NK-92 (cell line): ENCODE results near the gene LIX1.
"Not testable (repeated sequence)": the region's sequence is repeated elsewhere in the genome, so short reads cannot be mapped to it uniquely, and the experiment has no call there.

Source experiments
- DNase-seq: peaks from one replicate; lab custom pipeline; 2025; ENCODE audit not compliant: unreplicated experiment; lab: John Stamatoyannopoulos, UW

LIX1 gene

GRCh38 chr5:97143704-97144103 lies 1.3 kb upstream of the LIX1 start:
- DNase-seq = no peak

GRCh38 chr5:97141539-97141938 lies 872 bp downstream of the LIX1 start:
- no peak for DNase-seq

- no peak for DNase-seq
These were observed 1.4 kb downstream of the LIX1 start for GRCh38 chr5:97141031-97141430.

GRCh38 chr5:97140250-97140649 lies 2.2 kb downstream of the LIX1 start:
- not testable (repeated sequence) for DNase-seq

GRCh38 chr5:97136475-97136874 lies 5.9 kb downstream of the LIX1 start:
- no peak for DNase-seq

- no peak for DNase-seq
These were observed 6.5 kb downstream of the LIX1 start for GRCh38 chr5:97135868-97136267.

- no peak for DNase-seq
These were observed 7.8 kb downstream of the LIX1 start for GRCh38 chr5:97134634-97135033.

GRCh38 chr5:97133101-97133500 lies 9.3 kb downstream of the LIX1 start:
- DNase-seq = no peak

GRCh38 chr5:97131921-97132320 lies 10.5 kb downstream of the LIX1 start:
- no peak for DNase-seq

GRCh38 chr5:97131139-97131710 lies 11.2 kb downstream of the LIX1 start:
- no peak for DNase-seq

- no peak for DNase-seq
These were observed 14.7 kb downstream of the LIX1 start for GRCh38 chr5:97127727-97128126.

GRCh38 chr5:97125125-97125683 lies 17.2 kb downstream of the LIX1 start:
- no peak for DNase-seq

- DNase-seq = no peak
These were observed 18.1 kb downstream of the LIX1 start for GRCh38 chr5:97124335-97124734.

- no peak for DNase-seq
These were observed 20.6 kb downstream of the LIX1 start for GRCh38 chr5:97121848-97122247.

- DNase-seq = no peak
These were observed 22.2 kb downstream of the LIX1 start for GRCh38 chr5:97120195-97120594.

GRCh38 chr5:97119007-97119390 lies 23.4 kb downstream of the LIX1 start:
- no peak for DNase-seq

- no peak for DNase-seq
These were observed 24.0 kb downstream of the LIX1 start for GRCh38 chr5:97118261-97119006.

- DNase-seq = no peak
These were observed 26.5 kb downstream of the LIX1 start for GRCh38 chr5:97115932-97116331.

GRCh38 chr5:97112230-97112629 lies 30.2 kb downstream of the LIX1 start:
- DNase-seq = no peak

- no peak for DNase-seq
These were observed 30.8 kb downstream of the LIX1 start for GRCh38 chr5:97111616-97112015.

- no peak for DNase-seq
These were observed 31.4 kb downstream of the LIX1 start for GRCh38 chr5:97111004-97111403.

GRCh38 chr5:97107318-97107717 lies 35.1 kb downstream of the LIX1 start:
- DNase-seq = no peak

GRCh38 chr5:97106216-97106581 lies 36.2 kb downstream of the LIX1 start:
- no peak for DNase-seq
